Endodermal cell (in vitro differentiated cells): Measurements from ENCODE around the gene FAM8A1. TPM values are rescaled to one million over a fixed set of nuclear protein-coding genes. Genes with fewer than 3 reads are reported as not detected.

Experiments used
- DNase-seq: peaks from one replicate; pipeline ENCODE4 v3.0.0-alpha.2; 2017
- H3K27ac ChIP-seq: 2 replicates; pipeline ENCODE4 v1.5.1; 2013; ENCODE audit warnings: mild to moderate bottlenecking, low read depth, low read length, moderate library complexity
- H3K27me3 ChIP-seq: 2 replicates; pipeline ENCODE4 v1.6.1; 2013; ENCODE audit warnings: mild to moderate bottlenecking, low read length, moderate library complexity; ENCODE audit not compliant: insufficient read depth, control insufficient read depth, poor library complexity, severe bottlenecking
- H3K36me3 ChIP-seq: 2 replicates; pipeline ENCODE4 v1.7.0; 2013; ENCODE audit warnings: mild to moderate bottlenecking, low read length, moderate library complexity; ENCODE audit not compliant: control insufficient read depth, insufficient read depth
- H3K4me1 ChIP-seq: one replicate; pipeline ENCODE4 v1.7.0; 2013; ENCODE audit warnings: low read length; ENCODE audit not compliant: control insufficient read depth, insufficient read depth
- H3K4me3 ChIP-seq: 2 replicates; pipeline ENCODE4 v1.5.1; 2013; ENCODE audit warnings: mild to moderate bottlenecking, low read length, moderate library complexity
- H3K9ac ChIP-seq: 2 replicates; pipeline ENCODE4 v1.6.1; 2013; ENCODE audit warnings: mild to moderate bottlenecking, low read length, moderate library complexity; ENCODE audit not compliant: poor library complexity, severe bottlenecking; ENCODE audit errors: extremely low read depth
- H3K9me3 ChIP-seq: 2 replicates; pipeline ENCODE4 v1.6.1; 2013; ENCODE audit warnings: mild to moderate bottlenecking, low read length, moderate library complexity; ENCODE audit not compliant: control insufficient read depth
- H3K27ac Mint-ChIP-seq: 2 replicates; pipeline ENCODE4 v1.8.0; 2020; ENCODE audit warnings: mixed read lengths
- H3K27me3 Mint-ChIP-seq: 2 replicates; pipeline ENCODE4 v1.8.0; 2021; ENCODE audit warnings: mild to moderate bottlenecking, mixed read lengths; ENCODE audit not compliant: insufficient read depth
- H3K36me3 Mint-ChIP-seq: 2 replicates; pipeline ENCODE4 v1.8.0; 2020; ENCODE audit warnings: low read depth, mixed read lengths
- H3K4me1 Mint-ChIP-seq: 2 replicates; pipeline ENCODE4 v1.8.0; 2020; ENCODE audit warnings: mixed read lengths
- H3K4me3 Mint-ChIP-seq: 2 replicates; pipeline ENCODE4 v1.8.0; 2020; ENCODE audit warnings: mild to moderate bottlenecking, moderate library complexity, mixed read lengths
- H3K9me3 Mint-ChIP-seq: 2 replicates; pipeline ENCODE4 v1.8.0; 2020; ENCODE audit warnings: mild to moderate bottlenecking, mixed read lengths
- CTCF ChIP-seq: fragments of 200-600 bp; sonication (generic); conservative IDR thresholded peaks from 2 replicates; pipeline ENCODE4 v1.5.0; 2021; ENCODE audit warnings: antibody characterized with exemption, mild to moderate bottlenecking
- WGBS, 2 experiments: methylation state at CpG; one replicate each; pipeline versions ENCODE4 v1.1.5 to v1.1.7; 2013; ENCODE audit warnings: missing lambda C conversion rate in 2 of 2, mixed read lengths in 1 of 2; ENCODE audit not compliant: insufficient coverage in 1 of 2, insufficient read length in 1 of 2; 5-methylcytosine and 5-hydroxymethylcytosine counted together
- total RNA-seq, 2 donors: library from RNA; stranded (reverse); fragmentation: NEBNext Ultra II Directional in 1 of 2; extraction: Animal tissue kit (Norgen Biotek cat#: 25700) in 1 of 2; gene quantifications; 2 replicates in 1 of 2; 3 replicates in 1 of 2; pipeline ENCODE4 v1.2.1, GENCODE V29; 2021

FAM8A1 gene
- total RNA-seq, 2 donors from 2014 or later = 10.4 to 12.1 TPM

- no peaks in the 10 kb centered on the region for H3K27me3 ChIP-seq
- H3K9ac ChIP-seq = no peak overlapping the region
- 91 to 100% methylated on average over 1 to 2 of the region's 3 CpGs for WGBS, 2 experiments
- peaks cover 85% of the 10 kb centered on the region for H3K36me3 ChIP-seq
- H3K9me3 ChIP-seq = no peaks in the 10 kb centered on the region
- no peak for TF ChIP-seq CTCF
- Mint-ChIP-seq H3K4me3 (no peak overlapping the region), H3K27me3 (no peaks in the 10 kb centered on the region), H3K36me3 (peaks cover 66% of the 10 kb centered on the region), H3K4me1 (peaks cover 1% of the 10 kb centered on the region), H3K9me3 (no peaks in the 10 kb centered on the region), H3K27ac (no peak overlapping the region)
- H3K27ac ChIP-seq = no peak overlapping the region
- H3K4me3 ChIP-seq = no peak overlapping the region
- H3K4me1 ChIP-seq = no peaks in the 10 kb centered on the region
- no peak for DNase-seq
Measured at GRCh38 chr6:17656644-17657043, 56.5 kb downstream of the FAM8A1 start.

Other genes starting within 250 kb of the FAM8A1 start
- gene CAP2, start 206.7 kb upstream of the FAM8A1 start, total RNA-seq = 10 to 100 TPM; 29.8 to 35.9 TPM
- gene NUP153, start 106.6 kb downstream of the FAM8A1 start, total RNA-seq = 10 to 100 TPM; 58.9 to 69.6 TPM